NCI-H524 (cell line): Measurements from ENCODE around the gene TRMU.
"Not testable (repeated sequence)": the region's sequence is repeated elsewhere in the genome, so short reads cannot be mapped to it uniquely, and the experiment has no call there.

Experiments used
- DNase-seq, 2 experiments: peaks; one replicate each; lab custom pipeline; 2025; lab: John Stamatoyannopoulos, UW

Gene TRMU

GRCh38 chr22:46300491-46300890, 35.0 kb upstream of the TRMU start:
- no peak for DNase-seq

GRCh38 chr22:46303347-46303965, 32.1 kb upstream of the TRMU start:
- DNase-seq: no peak

- DNase-seq: no peak
Observed at GRCh38 chr22:46308283-46308988, 27.1 kb upstream of the TRMU start.

- no peak for DNase-seq
Observed at GRCh38 chr22:46309526-46310085, 25.9 kb upstream of the TRMU start.

- DNase-seq: no peak
Observed at GRCh38 chr22:46312056-46312455, 23.5 kb upstream of the TRMU start.

GRCh38 chr22:46312848-46313247, 22.7 kb upstream of the TRMU start:
- DNase-seq: not testable (repeated sequence)

GRCh38 chr22:46315976-46316375, 19.5 kb upstream of the TRMU start:
- DNase-seq: no peak

- no peak for DNase-seq
Observed at GRCh38 chr22:46317646-46318045, 17.9 kb upstream of the TRMU start.

- DNase-seq: no peak
Observed at GRCh38 chr22:46318576-46318975, 16.9 kb upstream of the TRMU start.

- no peak for DNase-seq
Observed at GRCh38 chr22:46319319-46319718, 16.2 kb upstream of the TRMU start.

- no peak for DNase-seq
Observed at GRCh38 chr22:46320166-46320710, 15.3 kb upstream of the TRMU start.

GRCh38 chr22:46320716-46321386, 14.7 kb upstream of the TRMU start:
- DNase-seq: no peak

- DNase-seq: no peak
Observed at GRCh38 chr22:46322711-46323110, 12.8 kb upstream of the TRMU start.

- DNase-seq: no peak
Observed at GRCh38 chr22:46323162-46323561, 12.4 kb upstream of the TRMU start.

- DNase-seq: no peak
Observed at GRCh38 chr22:46326066-46326680, 9.3 kb upstream of the TRMU start.

GRCh38 chr22:46327691-46328465, 7.6 kb upstream of the TRMU start:
- DNase-seq: no peak

- DNase-seq: no peak
Observed at GRCh38 chr22:46328797-46329196, 6.7 kb upstream of the TRMU start.

GRCh38 chr22:46329616-46330015, 5.9 kb upstream of the TRMU start:
- no peak for DNase-seq

- no peak for DNase-seq
Observed at GRCh38 chr22:46330426-46330825, 5.1 kb upstream of the TRMU start.

- DNase-seq: no peak
Observed at GRCh38 chr22:46331496-46331895, 4.0 kb upstream of the TRMU start.
